ENCODE data around the gene ALDH16A1.
A peak's percentile ranks its signal among the peaks of the same experiment; 100 is the strongest.
"Not testable (repeated sequence)": the region's sequence is repeated elsewhere in the genome, so short reads cannot be mapped to it uniquely, and the experiment has no call there.

Gene ALDH16A1

GRCh38 chr19:49468746-49469447, 15.9 kb downstream of the ALDH16A1 start:
- no peak for DNase-seq

- DNase-seq, result no peak
Observed at GRCh38 chr19:49469828-49470614, 17.0 kb downstream of the ALDH16A1 start.

- no peak for DNase-seq
Observed at GRCh38 chr19:49470615-49470978, 17.6 kb downstream of the ALDH16A1 start.

- no peak for DNase-seq
Observed at GRCh38 chr19:49472936-49473335, 19.9 kb downstream of the ALDH16A1 start.

- DNase-seq, result not testable (repeated sequence)
Observed at GRCh38 chr19:49473501-49473867, 20.5 kb downstream of the ALDH16A1 start.

GRCh38 chr19:49473868-49474541, 21.0 kb downstream of the ALDH16A1 start, which contains the start of gene FLT3LG:
FLT3LG (plus strand) TSS chr19:49474215; CDS start chr19:49474640, 425 bp downstream.
- DNase-seq, result peak; percentile 52

GRCh38 chr19:49474542-49474924, 21.5 kb downstream of the ALDH16A1 start:
- DNase-seq, result no peak

- no peak for DNase-seq
Observed at GRCh38 chr19:49475191-49475917, 22.3 kb downstream of the ALDH16A1 start.

- no peak for DNase-seq
Observed at GRCh38 chr19:49475995-49476880, 23.2 kb downstream of the ALDH16A1 start.

GRCh38 chr19:49479975-49480628, 27.1 kb downstream of the ALDH16A1 start:
- DNase-seq, result no peak

GRCh38 chr19:49481020-49481683, 28.1 kb downstream of the ALDH16A1 start:
- DNase-seq, result no peak

GRCh38 chr19:49486232-49486631, 33.2 kb downstream of the ALDH16A1 start:
- DNase-seq, result no peak

- no peak for DNase-seq
Observed at GRCh38 chr19:49486710-49487276, 33.8 kb downstream of the ALDH16A1 start.

GRCh38 chr19:49487277-49488045, 34.4 kb downstream of the ALDH16A1 start, which contains the start of gene RPL13A:
RPL13A (plus strand) TSS chr19:49487608; CDS start chr19:49487630, 22 bp downstream.
- peak; percentile 94 for DNase-seq

- no peak for DNase-seq
Observed at GRCh38 chr19:49488046-49488862, 35.2 kb downstream of the ALDH16A1 start.

GRCh38 chr19:49488863-49489537, 36.0 kb downstream of the ALDH16A1 start:
- no peak for DNase-seq

GRCh38 chr19:49489601-49490167, 36.7 kb downstream of the ALDH16A1 start:
- no peak for DNase-seq

Measured in NCI-H2029 treated with DMSO at 0.1 percent for 48 hours (cell line).